Cardiac muscle cell (in vitro differentiated cells and primary cell): ENCODE data around the gene DNAH6. TPM values are rescaled to one million over a fixed set of nuclear protein-coding genes. Genes with fewer than 3 reads are reported as not detected.
A peak's percentile ranks its signal among the peaks of the same experiment; 100 is the strongest.

Source experiments
- DNase-seq, 2 donors: peaks; one replicate each; pipeline versions ENCODE4 v3.0.0 to v3.0.0-alpha.2; 2010 to 2017; ENCODE audit warnings: low read depth in 1 of 2, low spot score in 1 of 2
- H3K27ac ChIP-seq: fragments of 200-600 bp; sonication (generic); 2 replicates; pipeline ENCODE4 v1.5.1; 2016
- H3K27me3 ChIP-seq: fragments of 200-600 bp; sonication (generic); 2 replicates; pipeline ENCODE4 v1.6.0; 2016; ENCODE audit warnings: control low read depth
- H3K36me3 ChIP-seq: fragments of 200-600 bp; sonication (generic); 2 replicates; pipeline ENCODE4 v1.5.1; 2016; ENCODE audit warnings: control low read depth
- H3K4me1 ChIP-seq: fragments of 200-600 bp; sonication (generic); 2 replicates; pipeline ENCODE4 v1.8.1; 2017; ENCODE audit warnings: low read depth, mild to moderate bottlenecking, mixed run types
- H3K4me3 ChIP-seq: fragments of 200-600 bp; sonication (generic); 2 replicates; pipeline ENCODE4 v1.5.1; 2016; ENCODE audit warnings: mild to moderate bottlenecking
- H3K9me3 ChIP-seq: fragments of 200-600 bp; sonication (generic); 2 replicates; pipeline ENCODE4 v1.5.1; 2017; ENCODE audit warnings: low read depth, mild to moderate bottlenecking, control low read depth
- polyA plus RNA-seq: library from polyadenylated mRNA; unstranded; fragments of >200 nt; fragmentation: Nextera tagmentation; extraction: Ambion mirVana; gene quantifications from 2 replicates; pipeline ENCODE4 v1.2.1, GENCODE V29; 2016
- total RNA-seq: library from RNA; depleted of rRNA; stranded (reverse); fragments of >200 nt; gene quantifications from 2 replicates; pipeline ENCODE4 v1.2.3, GENCODE V29; 2016
- TF ChIP-seq, protein P1 (sequence below): IDR thresholded peaks from 2 replicates; pipeline ENCODE4 v1.5.1; 2012; ENCODE audit warnings: low read depth, mild to moderate bottlenecking, low read length

Gene DNAH6
- total and polyA plus RNA-seq, 2 experiments from 2014 or later, result 0.66 to 0.73 TPM

DNA sequence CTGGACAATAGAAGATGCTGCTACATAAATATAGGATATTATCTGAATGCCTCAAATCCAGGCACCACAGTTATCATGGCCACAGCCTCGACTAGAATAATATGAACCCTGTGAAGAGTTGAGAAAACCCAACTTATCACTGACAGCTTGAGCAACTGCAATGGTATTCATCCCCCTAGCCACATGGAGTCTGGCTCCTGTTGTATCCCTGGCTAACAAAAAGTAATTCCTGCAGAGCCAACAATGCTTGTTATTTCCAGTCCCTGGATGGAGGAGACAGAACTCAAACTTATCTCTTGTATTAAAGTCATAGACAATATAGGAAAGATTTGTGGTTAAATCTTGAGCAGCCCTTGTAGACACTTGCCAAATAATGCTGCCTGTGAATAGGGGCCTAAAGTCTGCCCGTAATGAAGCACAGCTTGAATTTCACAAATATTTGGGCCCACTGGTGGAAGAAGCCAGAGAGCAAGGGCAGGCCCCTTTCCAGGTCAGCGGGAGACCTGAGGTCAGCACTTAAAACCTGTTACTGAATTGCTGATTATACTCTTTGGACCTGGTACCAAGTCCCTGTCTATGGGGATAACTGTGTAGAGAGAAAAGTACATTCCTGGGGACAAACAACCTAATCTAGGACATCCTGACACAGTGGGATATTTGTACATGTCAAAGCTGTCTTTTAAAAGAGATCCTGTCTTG is 28.9 kb upstream of the DNAH6 start:
- H3K4me1 ChIP-seq, result no peaks in the 10 kb centered on the region
- no peak overlapping the region for H3K27ac ChIP-seq
- peak in 1 of 2 donors; percentile 96 for DNase-seq
- no peaks in the 10 kb centered on the region for H3K27me3 ChIP-seq
- TF ChIP-seq, protein P1, sequence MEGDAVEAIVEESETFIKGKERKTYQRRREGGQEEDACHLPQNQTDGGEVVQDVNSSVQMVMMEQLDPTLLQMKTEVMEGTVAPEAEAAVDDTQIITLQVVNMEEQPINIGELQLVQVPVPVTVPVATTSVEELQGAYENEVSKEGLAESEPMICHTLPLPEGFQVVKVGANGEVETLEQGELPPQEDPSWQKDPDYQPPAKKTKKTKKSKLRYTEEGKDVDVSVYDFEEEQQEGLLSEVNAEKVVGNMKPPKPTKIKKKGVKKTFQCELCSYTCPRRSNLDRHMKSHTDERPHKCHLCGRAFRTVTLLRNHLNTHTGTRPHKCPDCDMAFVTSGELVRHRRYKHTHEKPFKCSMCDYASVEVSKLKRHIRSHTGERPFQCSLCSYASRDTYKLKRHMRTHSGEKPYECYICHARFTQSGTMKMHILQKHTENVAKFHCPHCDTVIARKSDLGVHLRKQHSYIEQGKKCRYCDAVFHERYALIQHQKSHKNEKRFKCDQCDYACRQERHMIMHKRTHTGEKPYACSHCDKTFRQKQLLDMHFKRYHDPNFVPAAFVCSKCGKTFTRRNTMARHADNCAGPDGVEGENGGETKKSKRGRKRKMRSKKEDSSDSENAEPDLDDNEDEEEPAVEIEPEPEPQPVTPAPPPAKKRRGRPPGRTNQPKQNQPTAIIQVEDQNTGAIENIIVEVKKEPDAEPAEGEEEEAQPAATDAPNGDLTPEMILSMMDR, result no peak
- H3K9me3 ChIP-seq, result no peaks in the 10 kb centered on the region
- H3K4me3 ChIP-seq, result no peak overlapping the region
- no peaks in the 10 kb centered on the region for H3K36me3 ChIP-seq

GRCh38 chr2:84491256-84491655 is 25.0 kb upstream of the DNAH6 start:
- H3K4me1 ChIP-seq, result no peaks in the 10 kb centered on the region
- no peak overlapping the region for H3K4me3 ChIP-seq
- TF ChIP-seq, protein P1, result no peak
- H3K27me3 ChIP-seq, result no peaks in the 10 kb centered on the region
- H3K27ac ChIP-seq, result no peak overlapping the region
- DNase-seq, result no peak
- H3K36me3 ChIP-seq, result no peaks in the 10 kb centered on the region
- no peaks in the 10 kb centered on the region for H3K9me3 ChIP-seq

GRCh38 chr2:84491741-84492140 is 24.6 kb upstream of the DNAH6 start:
- H3K27me3 ChIP-seq, result no peaks in the 10 kb centered on the region
- TF ChIP-seq, protein P1, result no peak
- H3K27ac ChIP-seq, result no peak overlapping the region
- H3K4me3 ChIP-seq, result no peak overlapping the region
- H3K4me1 ChIP-seq, result no peaks in the 10 kb centered on the region
- no peaks in the 10 kb centered on the region for H3K36me3 ChIP-seq
- H3K9me3 ChIP-seq, result no peaks in the 10 kb centered on the region
- DNase-seq, result no peak

DNA sequence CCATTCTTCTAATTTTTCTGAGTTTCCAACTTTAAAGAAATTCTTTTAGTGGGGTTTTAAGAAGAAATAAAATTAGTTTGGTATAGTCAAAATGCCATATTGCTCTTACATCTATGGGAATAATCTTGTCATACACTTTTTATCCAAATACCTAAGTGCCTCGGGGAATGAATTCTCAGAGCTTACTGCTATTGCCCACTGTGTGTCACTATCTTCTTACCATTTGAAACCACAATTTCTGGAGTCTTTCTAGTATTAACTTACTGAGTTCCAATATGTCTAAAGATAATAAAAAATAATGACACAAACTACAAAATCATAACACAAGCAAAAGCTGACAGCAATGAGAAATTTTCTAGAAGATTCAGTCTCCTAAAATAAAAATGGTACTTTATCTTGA is 23.7 kb upstream of the DNAH6 start:
- Histone ChIP-seq H3K9me3 (no peaks in the 10 kb centered on the region), H3K27me3 (no peaks in the 10 kb centered on the region), H3K36me3 (no peaks in the 10 kb centered on the region), H3K4me1 (no peaks in the 10 kb centered on the region), H3K4me3 (no peak overlapping the region), H3K27ac (no peak overlapping the region)
- no peak for DNase-seq
- TF ChIP-seq, protein P1, result no peak

GRCh38 chr2:84493514-84493913 is 22.8 kb upstream of the DNAH6 start:
- DNase-seq, result peak in 1 of 2 donors; percentile 91

More at GRCh38 chr2:84493514-84493913, 22.8 kb upstream of the DNAH6 start:
- no peaks in the 10 kb centered on the region for H3K9me3 ChIP-seq
- TF ChIP-seq, protein P1, result no peak
- no peaks in the 10 kb centered on the region for H3K27me3 ChIP-seq
- H3K4me3 ChIP-seq, result no peak overlapping the region
- H3K4me1 ChIP-seq, result no peaks in the 10 kb centered on the region
- H3K27ac ChIP-seq, result no peak overlapping the region
- H3K36me3 ChIP-seq, result no peaks in the 10 kb centered on the region
